Hindlimb muscle (tissue), 1 donor: ENCODE measurements around the gene C1orf159. TPM values are rescaled to one million over a fixed set of nuclear protein-coding genes. Genes with fewer than 3 reads are reported as not detected.

Experiments used
- DNase-seq: peaks from one replicate; pipeline ENCODE4 v3.0.0-alpha.2; 2013
- polyA plus RNA-seq: library from polyadenylated mRNA; unstranded; fragments of 120-200 nt; gene quantifications from one replicate; pipeline ENCODE4 v1.2.1, GENCODE V29; 2013; ENCODE audit not compliant: insufficient read length

The C1orf159 gene
- polyA plus RNA-seq, 1 donor, result 7.8 TPM

DNA sequence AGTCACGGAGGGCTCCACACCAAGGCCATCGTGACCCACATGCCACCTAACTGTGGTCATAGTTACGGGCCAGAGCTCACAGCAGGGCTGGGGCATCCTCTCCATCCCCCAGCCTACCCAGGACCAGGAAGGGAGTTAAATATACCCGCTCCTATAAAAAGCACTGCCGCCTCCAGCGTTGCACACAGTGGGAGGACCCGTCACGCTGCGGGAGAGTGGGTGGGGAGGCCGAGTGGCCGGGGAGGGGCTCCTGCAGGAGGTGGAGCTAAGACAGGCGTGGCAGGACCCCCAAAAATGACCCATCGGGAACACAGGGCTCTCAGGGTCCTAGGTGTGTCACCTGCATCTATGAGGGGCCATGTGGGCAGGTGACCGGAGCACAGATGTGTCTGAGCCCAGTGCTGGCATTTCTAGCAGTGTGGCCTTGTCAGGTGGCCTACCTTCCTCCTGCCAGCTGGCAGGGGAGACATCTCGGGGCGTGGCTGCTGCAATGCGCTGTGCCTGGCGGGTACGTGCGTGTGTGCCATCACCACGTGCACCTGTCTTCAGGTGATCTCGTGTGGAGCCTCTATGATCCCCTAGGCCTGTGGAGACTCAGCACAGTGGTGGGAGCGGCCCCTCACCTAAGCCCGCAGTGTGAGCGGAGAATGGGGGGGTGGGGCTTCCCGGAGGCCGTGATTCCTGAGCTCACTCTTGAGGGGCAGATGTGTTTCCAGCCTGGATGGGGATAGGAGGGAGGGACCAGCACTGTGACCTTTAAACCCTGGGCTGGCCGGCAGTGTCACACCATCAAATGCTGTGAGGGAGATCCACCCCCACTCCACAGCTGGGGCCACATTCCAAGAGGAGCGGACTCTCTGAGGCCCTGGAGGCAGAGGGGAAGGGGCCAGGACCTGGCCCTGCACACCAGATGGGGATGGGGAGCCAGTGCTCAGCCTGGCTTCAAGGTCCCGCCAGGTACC, 78.2 kb downstream of the C1orf159 start:
- no peak for DNase-seq

- no peak for DNase-seq
These were observed 80.5 kb downstream of the C1orf159 start for GRCh38 chr1:1035291-1035943.

DNA sequence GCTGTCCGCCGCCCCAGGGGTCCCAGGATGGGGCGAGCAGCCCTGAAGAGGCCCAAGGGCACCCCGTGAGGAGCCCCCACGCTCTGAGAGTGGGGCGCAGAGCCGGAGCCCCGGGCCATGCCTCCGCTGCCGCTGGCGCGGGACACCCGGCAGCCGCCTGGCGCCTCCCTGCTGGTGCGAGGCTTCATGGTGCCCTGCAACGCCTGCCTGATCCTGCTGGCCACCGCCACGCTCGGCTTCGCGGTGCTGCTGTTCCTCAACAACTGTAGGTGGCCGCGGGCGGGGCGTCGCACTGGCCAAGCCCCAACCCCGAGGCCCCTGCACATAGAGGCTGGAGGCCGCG, 81.5 kb downstream of the C1orf159 start:
- DNase-seq, result no peak

GRCh38 chr1:1033731-1034438, 82.0 kb downstream of the C1orf159 start:
- no peak for DNase-seq

DNA sequence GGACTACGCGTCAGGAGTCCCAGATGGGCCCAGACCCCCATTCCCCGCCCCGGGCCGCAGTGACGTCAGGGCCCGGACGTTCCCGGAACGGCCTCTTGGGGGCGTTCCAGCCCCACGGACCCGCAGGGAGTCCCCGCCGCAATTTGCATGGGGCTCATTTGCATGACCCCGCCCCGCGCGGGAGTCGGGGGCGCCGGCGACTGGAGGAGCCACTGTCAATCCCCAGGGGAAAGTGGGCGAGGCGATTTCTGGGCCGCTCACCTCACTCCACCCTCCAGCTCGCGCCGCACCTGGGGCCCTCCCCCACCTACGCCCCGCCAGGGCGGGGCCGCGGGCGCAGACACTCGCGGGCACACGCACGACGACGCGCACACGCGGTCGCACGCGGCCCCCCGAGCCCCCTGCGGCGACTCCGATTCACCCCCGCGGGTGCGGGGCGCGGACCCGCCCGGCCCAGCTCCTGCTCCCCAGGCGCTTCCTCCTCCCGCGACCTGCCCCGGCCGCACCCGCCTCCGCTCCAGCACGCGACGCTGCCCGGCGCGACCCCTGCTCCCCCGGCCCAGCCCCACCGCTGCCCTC, 82.8 kb downstream of the C1orf159 start:
- DNase-seq, result peak; percentile 71

- no peak for DNase-seq
These were observed 83.5 kb downstream of the C1orf159 start for GRCh38 chr1:1032424-1032823.

Other genes starting within 250 kb of the C1orf159 start
- gene SAMD11, start 192.2 kb downstream of the C1orf159 start, polyA plus RNA-seq, result 2.7 TPM
- gene NOC2L, start 156.8 kb downstream of the C1orf159 start, polyA plus RNA-seq, result 48.2 TPM
- gene KLHL17, start 155.5 kb downstream of the C1orf159 start, polyA plus RNA-seq, result 6.0 TPM
- 0.13 TPM for gene PLEKHN1, start 149.6 kb downstream of the C1orf159 start, polyA plus RNA-seq
- 2.1 TPM for gene PERM1, start 134.0 kb downstream of the C1orf159 start, polyA plus RNA-seq
- gene HES4, start 116.0 kb downstream of the C1orf159 start, polyA plus RNA-seq, result 24.1 TPM
- gene ISG15, start 102.6 kb downstream of the C1orf159 start, polyA plus RNA-seq, result 8.9 TPM
- 51.3 TPM for gene AGRN, start 96.0 kb downstream of the C1orf159 start, polyA plus RNA-seq
- gene RNF223, start 41.8 kb downstream of the C1orf159 start, polyA plus RNA-seq, result 0.31 TPM
- 0.25 TPM for gene TTLL10, start 57.8 kb upstream of the C1orf159 start, polyA plus RNA-seq
- 4.1 TPM for gene TNFRSF18, start 90.5 kb upstream of the C1orf159 start, polyA plus RNA-seq
- gene TNFRSF4, start 98.1 kb upstream of the C1orf159 start, polyA plus RNA-seq, result 3.2 TPM
- 92.9 TPM for gene SDF4, start 115.9 kb upstream of the C1orf159 start, polyA plus RNA-seq
- gene B3GALT6, start 116.1 kb upstream of the C1orf159 start, polyA plus RNA-seq, result 20.0 TPM
- 3.6 TPM for gene C1QTNF12, start 130.6 kb upstream of the C1orf159 start, polyA plus RNA-seq
- 39.1 TPM for gene UBE2J2, start 157.8 kb upstream of the C1orf159 start, polyA plus RNA-seq
- gene SCNN1D, start 164.3 kb upstream of the C1orf159 start, polyA plus RNA-seq, result 5.4 TPM
- 54.6 TPM for gene ACAP3, start 191.8 kb upstream of the C1orf159 start, polyA plus RNA-seq
- 7.0 TPM for gene PUSL1, start 192.5 kb upstream of the C1orf159 start, polyA plus RNA-seq
- gene INTS11, start 208.6 kb upstream of the C1orf159 start, polyA plus RNA-seq, result 87.7 TPM
- 20.2 TPM for gene CPTP, start 208.7 kb upstream of the C1orf159 start, polyA plus RNA-seq
- 3.9 TPM for gene TAS1R3, start 215.2 kb upstream of the C1orf159 start, polyA plus RNA-seq
- gene DVL1, start 233.3 kb upstream of the C1orf159 start, polyA plus RNA-seq, result 54.3 TPM
- gene MXRA8, start 242.5 kb upstream of the C1orf159 start, polyA plus RNA-seq, result 73.1 TPM